HepG2 (cell line): ENCODE data around the gene GLDN. TPM values are rescaled to one million over a fixed set of nuclear protein-coding genes. Genes with fewer than 3 reads are reported as not detected.

ENCODE experiments used
- ATAC-seq: fragments of 200-7000 bp; cut with Tn5 transposase; 3 replicates; pipeline ENCODE4 v1.9.1; 2020; ENCODE audit warnings: mild to moderate bottlenecking, moderate library complexity
- BruUV-seq: library from RNA; stranded (reverse); fragments of 400-500 nt; replicated peaks from 2 replicates; lab custom pipeline; 2021; lab: Mats Ljungman, UMichigan
- CTCF ChIA-PET: fragments of 300-600 bp; formaldehyde crosslinking; extraction: SDS; loops from one replicate; lab custom pipeline; 2021; ENCODE audit warnings: low total read pairs, inconsistent platforms, low intra/inter-chr PET ratio; lab: Yijun Ruan, JAX
- POLR2A ChIA-PET: fragments of 350-600 bp; sonication (Branson Sonifier 250); formaldehyde crosslinking; loops from one replicate; lab custom pipeline; 2020; ENCODE audit warnings: antibody characterized with exemption, inconsistent platforms; lab: Yijun Ruan, JAX
- DNase-seq: peaks from one replicate; pipeline ENCODE4 v3.0.0-alpha.2; 2015; ENCODE audit warnings: low spot score
- FAIRE-seq: peaks from 3 replicates; lab custom pipeline; 2011; peaks lifted over from hg19 to GRCh38; lab: Jason Lieb, UNC
- H2AFZ ChIP-seq: one replicate; pipeline ENCODE4 v1.6.1; 2011; ENCODE audit warnings: low read length, inconsistent platforms
- H3K27ac ChIP-seq: fragments of 300-600 bp; 3 replicates; pipeline ENCODE4 v1.8.0; 2011; ENCODE audit warnings: mixed run types, mild to moderate bottlenecking, mixed read lengths, low read length, inconsistent platforms; ENCODE audit not compliant: insufficient read depth; ENCODE audit errors: extremely low read length
- H3K27me3 ChIP-seq, 2 experiments: fragments of 200-600 bp in 1 of 2; 2 replicates in 1 of 2; 3 replicates in 1 of 2; pipeline versions ENCODE4 v1.6.0 to v1.8.0; 2011; ENCODE audit warnings: low read length in 2 of 2, mild to moderate bottlenecking in 2 of 2, moderate library complexity in 2 of 2, inconsistent platforms in 1 of 2; ENCODE audit not compliant: insufficient read depth in 2 of 2, control insufficient read depth in 1 of 2
- H3K36me3 ChIP-seq, 2 experiments: fragments of 200-600 bp in 1 of 2; replicated peaks in 1 of 2; 2 replicates in 1 of 2; 3 replicates in 1 of 2; pipeline versions ENCODE4 v1.5.1 to v1.8.0; 2011; ENCODE audit warnings: low read length in 2 of 2, inconsistent platforms in 1 of 2; ENCODE audit not compliant: insufficient read depth in 2 of 2, control insufficient read depth in 1 of 2
- H3K4me1 ChIP-seq: 2 replicates; pipeline ENCODE4 v1.5.1; 2012; ENCODE audit warnings: low read length, inconsistent platforms; ENCODE audit not compliant: insufficient read depth
- H3K4me2 ChIP-seq: 2 replicates; pipeline ENCODE4 v1.6.0; 2011; ENCODE audit warnings: low read depth, low read length, inconsistent platforms
- H3K4me3 ChIP-seq, 3 experiments: fragments of 200-600 bp in 1 of 3; sonication (generic), shearing (Covaris generic) in 1 of 3; replicated peaks in 1 of 3; 2 replicates each; pipeline ENCODE4 v1.5.1; 2011 to 2016; ENCODE audit warnings: low read length in 3 of 3, inconsistent platforms in 2 of 3, low read depth in 2 of 3, mild to moderate bottlenecking in 2 of 3, control low read depth in 1 of 3, mixed read lengths in 1 of 3; ENCODE audit not compliant: insufficient read depth in 1 of 3
- H3K79me2 ChIP-seq: one replicate; pipeline ENCODE4 v1.6.1; 2011; ENCODE audit warnings: low read length, inconsistent platforms; ENCODE audit not compliant: insufficient read depth
- H3K9ac ChIP-seq: 2 replicates; pipeline ENCODE4 v1.6.0; 2011; ENCODE audit warnings: mild to moderate bottlenecking, low read depth, low read length, inconsistent platforms; ENCODE audit not compliant: insufficient read depth
- H3K9me3 ChIP-seq: 2 replicates; pipeline ENCODE4 v1.5.1; 2012; ENCODE audit warnings: mild to moderate bottlenecking, low read length
- H4K20me1 ChIP-seq: 2 replicates; pipeline ENCODE4 v1.6.0; 2011; ENCODE audit warnings: inconsistent platforms, mild to moderate bottlenecking, low read length, moderate library complexity; ENCODE audit not compliant: insufficient read depth
- GMEB1 ChIP-seq: sonication (generic); formaldehyde crosslinking; IDR thresholded peaks from 2 replicates; pipeline ENCODE4 v1.5.1; 2020; ENCODE audit warnings: missing genetic modification reagents, mild to moderate bottlenecking, borderline replicate concordance
- MEIS1 ChIP-seq: sonication (generic); formaldehyde crosslinking; IDR thresholded peaks from 2 replicates; pipeline ENCODE4 v1.9.0; 2021; ENCODE audit warnings: mild to moderate bottlenecking, missing genetic modification reagents, moderate library complexity, borderline replicate concordance
- ZNF20 ChIP-seq: sonication (generic); formaldehyde crosslinking; IDR thresholded peaks from 2 replicates; pipeline ENCODE4 v1.4.0; 2020; ENCODE audit warnings: mild to moderate bottlenecking, moderate library complexity, missing genetic modification reagents
- ZNF407 ChIP-seq: sonication (generic); formaldehyde crosslinking; IDR thresholded peaks from one replicate; pipeline ENCODE4 v1.5.1; 2020; ENCODE audit warnings: mild to moderate bottlenecking, missing genetic modification reagents; ENCODE audit errors: not compliant biosample characterization
- ZNF549 ChIP-seq: sonication (generic); formaldehyde crosslinking; IDR thresholded peaks from 2 replicates; pipeline ENCODE4 v1.5.0; 2020; ENCODE audit warnings: missing genetic modification reagents
- WGBS: methylation state at CpG from one replicate; pipeline ENCODE4 v1.1.6; 2017; ENCODE audit warnings: low lambda C conversion rate; 5-methylcytosine and 5-hydroxymethylcytosine counted together
- in situ Hi-C: cut with HindIII; loops from 2 replicates; pipeline ENCODE4 v1.10.0; 2017; ENCODE audit warnings: low pct_unique_long_range_greater_than_20kb; ENCODE audit not compliant: extremely low pct_ligation_motif_present
- intact Hi-C: fragments of 100-400 bp; cut with micrococcal nuclease; formaldehyde crosslinking; loops from one replicate; pipeline ENCODE4 v1.10.0; 2022; ENCODE audit not compliant: unreplicated experiment
- polyA plus RNA-seq, 8 experiments: library from polyadenylated mRNA; depleted of rRNA in 3 of 8; stranded (reverse) in 7 of 8; unstranded in 1 of 8; fragments of >200 nt; fragmentation: Illumina TruSeq in 4 of 8; extraction: Trizol in 4 of 8; gene quantifications; 2 replicates each; pipeline versions ENCODE4 v1.2.1 to v1.2.3, GENCODE V29; 2011 to 2016; ENCODE audit warnings: low read depth in 4 of 8, missing spikeins in 1 of 8, mixed read lengths in 1 of 8; ENCODE audit not compliant: insufficient read depth in 1 of 8
- total RNA-seq, 5 experiments: library from RNA; depleted of rRNA; stranded (reverse); fragments of >200 nt; fragmentation: Illumina TruSeq; extraction: Trizol; gene quantifications; 2 replicates each; pipeline ENCODE4 v1.2.3, GENCODE V29; 2016; ENCODE audit warnings: low read depth in 1 of 5

Gene GLDN
- total and polyA plus RNA-seq, 2 of the 13 experiments (the other 11 are each of a cell fraction or from before 2014, with no cell fraction given): 0.86 to 1.0 TPM

GRCh38 chr15:51403072-51403878, 61.8 kb downstream of the GLDN start (continued):
- no peak for TF ChIP-seq GMEB1 (CRISPR knock-in tag)
- TF ChIP-seq ZNF20 (CRISPR knock-in tag): no peak
- TF ChIP-seq ZNF549 (CRISPR knock-in tag): no peak

GRCh38 chr15:51403946-51404695, 62.7 kb downstream of the GLDN start:
- TF ChIP-seq ZNF407 (CRISPR knock-in tag): no peak
- TF ChIP-seq MEIS1 (CRISPR knock-in tag): no peak
- in situ Hi-C loops: loop anchor here (5.0 kb wide), 1 partner anchor 242 kb away; no protein-coding TSS in a partner anchor
- Histone ChIP-seq H3K9me3 (no peaks in the 10 kb centered on the region), H3K4me3 (no peak overlapping the region), H3K27ac (no peak overlapping the region), H3K36me3 (no peaks in the 10 kb centered on the region), H4K20me1 (no peaks in the 10 kb centered on the region), H3K4me2 (no peak overlapping the region), H3K9ac (no peak overlapping the region), H3K27me3 (peaks cover 0 to 7% of the 10 kb centered on the region in 2 experiments; a peak in 3 of 5 replicates), H3K4me1 (peaks cover 16% of the 10 kb centered on the region), H3K79me2 (no peaks in the 10 kb centered on the region), H2AFZ (no peak overlapping the region)
- BruUV-seq: no TSS peak
- ATAC-seq (no peak), DNase-seq (no peak), FAIRE-seq (no peak)
- CTCF ChIA-PET: interaction anchor here (1.1 to 1.8 kb wide), 3 partner anchors 95 to 241 kb away, joined by 4 to 5 read pairs (median 4); no protein-coding TSS in a partner anchor
- intact Hi-C loops: loop anchor here (2.0 kb wide), 2 partner anchors 95 to 123 kb away; no protein-coding TSS in a partner anchor
- 44% methylated on average over 9 of the region's 9 CpGs for WGBS
- POLR2A ChIA-PET: no interaction called here
